Heart right ventricle (tissue), 16 donors: ENCODE measurements around the gene RNF215. TPM values are rescaled to one million over a fixed set of nuclear protein-coding genes. Genes with fewer than 3 reads are reported as not detected.
A peak's percentile ranks its signal among the peaks of the same experiment; 100 is the strongest.

Experiments used
- ATAC-seq, 8 donors: fragments of 200-7000 bp; cut with Tn5 transposase; one replicate each; pipeline ENCODE4 v1.9.1; 2020; ENCODE audit warnings: mild to moderate bottlenecking in 8 of 8, moderate library complexity in 8 of 8, moderate number of reproducible peaks in 1 of 8
- DNase-seq, 2 donors: peaks; one replicate each; pipeline ENCODE4 v3.0.0-alpha.2; 2020
- H3K27ac ChIP-seq, 10 donors: fragments of 200-600 bp; sonication (generic) in 2 of 10; one replicate each; pipeline versions ENCODE4 v1.5.0 to v1.8.0; 2020 to 2022; ENCODE audit warnings: mild to moderate bottlenecking in 3 of 10
- H3K27me3 ChIP-seq, 7 donors: fragments of 200-600 bp; one replicate each; pipeline ENCODE4 v1.8.0; 2021 to 2022; ENCODE audit warnings: mild to moderate bottlenecking in 2 of 7
- H3K36me3 ChIP-seq, 9 donors: fragments of 200-600 bp; sonication (generic) in 1 of 9; one replicate each; pipeline versions ENCODE4 v1.5.0 to v1.8.0; 2020 to 2022; ENCODE audit warnings: mild to moderate bottlenecking in 2 of 9
- H3K4me1 ChIP-seq, 9 donors: fragments of 200-600 bp; sonication (generic) in 1 of 9; one replicate each; pipeline versions ENCODE4 v1.5.0 to v1.8.0; 2020 to 2022; ENCODE audit warnings: mild to moderate bottlenecking in 4 of 9
- H3K4me3 ChIP-seq, 10 donors: fragments of 200-600 bp; sonication (generic) in 2 of 10; one replicate each; pipeline versions ENCODE4 v1.5.0 to v1.8.0; 2020 to 2022; ENCODE audit warnings: mild to moderate bottlenecking in 7 of 10, moderate library complexity in 2 of 10
- H3K9me3 ChIP-seq, 11 donors: fragments of 200-600 bp in 10 of 11; sonication (generic) in 2 of 11; one replicate each; pipeline versions ENCODE4 v1.5.0 to v1.8.0; 2013 to 2022; ENCODE audit warnings: mild to moderate bottlenecking in 2 of 11, control low read depth in 1 of 11, moderate library complexity in 1 of 11
- CTCF ChIP-seq, 9 donors: fragments of 200-600 bp; sonication (generic) in 2 of 9; IDR thresholded peaks; one replicate each; pipeline versions ENCODE4 v1.5.0 to v1.8.0; 2021 to 2022; ENCODE audit warnings: antibody characterized with exemption in 9 of 9, mild to moderate bottlenecking in 5 of 9, moderate library complexity in 1 of 9
- WGBS, 2 donors: extraction: QIAGEN DNeasy Blood & Tissue Kit; methylation state at CpG; one replicate each; pipeline ENCODE4 v1.1.7; 2013; ENCODE audit warnings: inconsistent platforms in 1 of 2; 5-methylcytosine and 5-hydroxymethylcytosine counted together
- intact Hi-C, 10 donors: fragments of 100-400 bp; cut with DNase I; formaldehyde crosslinking; loops; one replicate each; pipeline versions ENCODE4 v1.11.1 to v1.14.2; 2022
- long read RNA-seq, 3 donors: library from polyadenylated mRNA; unstranded; transcript quantifications; one replicate each; pipeline ENCODE4 v2.0.0, GENCODE V29; 2020 to 2021
- polyA plus RNA-seq, 2 donors: library from polyadenylated mRNA; stranded (reverse); fragments of 200-250 nt; gene quantifications; one replicate each; pipeline ENCODE4 v1.2.3, GENCODE V29; 2013
- total RNA-seq, 10 donors: library from RNA; stranded (reverse); fragmentation: NEBNext Ultra II Directional in 3 of 10; extraction: Animal tissue kit (Norgen Biotek cat#: 25700) in 3 of 10; gene quantifications; one replicate each; pipeline versions ENCODE4 v1.2.1 to v1.2.4, GENCODE V29; 2021 to 2023
- donor health status: Arrhythmogenic right ventricular cardiomyopathy.
- donor health status: ischemic (EF 13 %, LVEDD 7.1; RV severe dilation, severe dysfunction).
- donor health status: healthy with polysubstance abuse.
- donor health status: DM: no; HTN: yes; CAD: no.
- donor health status: DM: no; HTN: no; CAD: no.
- donor health status: ischemic (EF 25% LVEDD 6.9; RV normal size, moderate dysfunction).
- donor health status: ischemic (EF 25% LVEDD 5.7; RV mildly dilated, moderate dysfunction).
- donor health status: healthy.
- donor health status: DM: yes; HTN: yes; CAD: no.
- donor health status: Ischemic cardiomyopathy.
- donor health status: ischemic (EF 35%, LVEDD 5.7; RV mildly dilated, moderate dysfunction).
- donor health status: nonischemic (EF 11% LVEDD 7.7; RV severe dilation, severe dysfunction).
- donor health status: DM: yes; HTN: yes; CAD: no.
- donor health status: PGD.
- donor health status: ischemic (EF 29% LVEDD 5.4; RV normal size, mild dysfunction).
- donor health status: nonischemic (EF 23%, LVEDD 6.1; RV moderate dilation, normal function).

Gene RNF215
- 10 to 100 TPM in 1 of 10 donors, 1 to 10 TPM in 9; 3.4 to 10.5 (median 6.0) TPM for total RNA-seq
- 1 to 10 TPM; 4.9 to 7.2 TPM for polyA plus RNA-seq
- long read RNA-seq, donor 1, transcript RNF215-203 (9 exons, 1,992 nt) = major isoform, 12 of 15 reads
- long read RNA-seq, donor 1, partial matches to known transcripts = 1 of 15 reads
- long read RNA-seq, donor 1, other reads (novel, unspliced or antisense) = 0 of 15 reads
- long read RNA-seq, donor 2, transcript RNF215-203 (9 exons, 1,992 nt) = major isoform, 17 of 25 reads
- long read RNA-seq, donor 2, partial matches to known transcripts = 0 of 25 reads
- long read RNA-seq, donor 2, other reads (novel, unspliced or antisense) = 4 of 25 reads
- long read RNA-seq, donor 3, partial matches to known transcripts = 1 of 3 reads
- long read RNA-seq, donor 3, other reads (novel, unspliced or antisense) = 1 of 3 reads

GRCh38 chr22:30386960-30387827 lies at the start of gene RNF215:
Gene RNF215, minus strand, starts transcription at chr22:30387411. Its CDS starts 98 bp downstream, at chr22:30387313.
- peak; percentile 86 to 96 (median 92) for ATAC-seq

GRCh38 chr22:30436196-30436595 lies 49.0 kb upstream of the RNF215 start:
- H3K4me1 ChIP-seq = peaks cover 0 to 8% (median 0%) of the 10 kb centered on the region in 9 donors
- ATAC-seq (no peak), DNase-seq (no peak)
- 86 to 94% methylated on average over 2 of the region's 2 CpGs for WGBS, 2 donors
- no peak for TF ChIP-seq CTCF (IDR thresholded peaks at IDR 0.05)
- peak overlapping the region in 1 of 10 donors; percentile 14 for H3K4me3 ChIP-seq
- no peaks in the 10 kb centered on the region for H3K36me3 ChIP-seq
- peaks cover 0 to 35% (median 8%) of the 10 kb centered on the region in 7 donors for H3K27me3 ChIP-seq
- intact Hi-C loops = no loop called here
- H3K27ac ChIP-seq = peak overlapping the region; percentile 21 to 87 (median 58)
- peaks cover 0 to 10% (median 0%) of the 10 kb centered on the region in 11 donors for H3K9me3 ChIP-seq

More at GRCh38 chr22:30386960-30387827, at the start of gene RNF215:
- Histone ChIP-seq H3K27ac (peak within 1 kb of the TSS; percentile 52 to 84 (median 74)), H3K27me3 (peaks cover 0 to under 1% (median 0%) of the 10 kb centered on the region in 7 donors), H3K4me1 (peaks cover 4 to 26% (median 16%) of the 10 kb centered on the region in 9 donors), H3K36me3 (peaks cover 0 to 19% (median 0%) of the 10 kb centered on the region in 9 donors), H3K4me3 (peak within 1 kb of the TSS; percentile 35 to 74 (median 62)), H3K9me3 (no peaks in the 10 kb centered on the region)
- peak; percentile 88 to 99 (median 95) for TF ChIP-seq CTCF (IDR thresholded peaks at IDR 0.05)
- DNase-seq = peak; percentile 78 to 90
- intact Hi-C loops = loop anchor here (1.0 to 10.0 kb wide), 14 partner anchors 35 to 280 kb away; partner anchors contain the start of genes CASTOR1 (in 3 of the 10), OSM (in 1 of the 10) and TBC1D10A (in 1 of the 10)
- WGBS, 2 donors = 1 to 2% methylated on average over 71 to 94 of the region's 95 CpGs

- 68 to 73% methylated on average over 6 of the region's 6 CpGs for WGBS, 2 donors
Observed at GRCh38 chr22:30435674-30436126, 48.5 kb upstream of the RNF215 start.

More at GRCh38 chr22:30435674-30436126, 48.5 kb upstream of the RNF215 start:
- peak overlapping the region; percentile 21 to 87 (median 58) for H3K27ac ChIP-seq
- H3K36me3 ChIP-seq = no peaks in the 10 kb centered on the region
- H3K9me3 ChIP-seq = peaks cover 0 to 10% (median 0%) of the 10 kb centered on the region in 11 donors
- peak in 3 of 9 donors; percentile 5 to 10 (median 9) for TF ChIP-seq CTCF (IDR thresholded peaks at IDR 0.05)
- ATAC-seq = peak in 7 of 8 donors; percentile 18 to 79 (median 72)
- H3K27me3 ChIP-seq = peaks cover 0 to 30% (median 8%) of the 10 kb centered on the region in 7 donors
- DNase-seq = peak in 1 of 2 donors; percentile 45
- H3K4me1 ChIP-seq = peaks cover 0 to 8% (median 0%) of the 10 kb centered on the region in 9 donors
- intact Hi-C loops = no loop called here
- H3K4me3 ChIP-seq = peak overlapping the region in 1 of 10 donors; percentile 14
